Activated naive CD8-positive, alpha-beta T cell treated with anti-CD3 and anti-CD28 coated beads, Interleukin-2, amount 50 U/mL, for 16 hours (primary cell): Measurements from ENCODE around the gene MYPOP.

Experiments
- DNase-seq: peaks from one replicate; pipeline ENCODE4 v3.0.0-alpha.2; 2020; ENCODE audit warnings: low read depth, low spot score

Gene MYPOP

GRCh38 chr19:45863335-45863839 lies 39.0 kb downstream of the MYPOP start:
- DNase-seq, result no peak

- peak; percentile 98 for DNase-seq
These were observed 39.7 kb downstream of the MYPOP start, which contains the start of gene SYMPK for GRCh38 chr19:45862564-45863334. Gene SYMPK, minus strand, starts transcription at chr19:45863147. Its CDS starts 8,652 bp downstream, at chr19:45854495.

GRCh38 chr19:45862271-45862563 lies 40.2 kb downstream of the MYPOP start:
- DNase-seq, result no peak

GRCh38 chr19:45860359-45861259 lies 41.8 kb downstream of the MYPOP start:
- DNase-seq, result no peak

- no peak for DNase-seq
These were observed 48.1 kb downstream of the MYPOP start for GRCh38 chr19:45854167-45854778.

GRCh38 chr19:45852983-45853382 lies 49.4 kb downstream of the MYPOP start:
- no peak for DNase-seq

- DNase-seq, result no peak
These were observed 50.2 kb downstream of the MYPOP start for GRCh38 chr19:45852145-45852750.

- DNase-seq, result no peak
These were observed 53.5 kb downstream of the MYPOP start for GRCh38 chr19:45848922-45849321.

- no peak for DNase-seq
These were observed 54.8 kb downstream of the MYPOP start for GRCh38 chr19:45847663-45848062.

- DNase-seq, result no peak
These were observed 60.2 kb downstream of the MYPOP start for GRCh38 chr19:45842198-45842597.
